KMS-11 (cell line): ENCODE data around the gene UGT3A1.
"Not testable (repeated sequence)": the region's sequence is repeated elsewhere in the genome, so short reads cannot be mapped to it uniquely, and the experiment has no call there.

Source experiments
- H2AFZ ChIP-seq: fragments of 200-600 bp; sonication (generic); 2 replicates; pipeline ENCODE4 v1.6.1; 2016; ENCODE audit warnings: antibody characterized with exemption, mixed run types, low read depth
- H3K27ac ChIP-seq: fragments of 200-600 bp; sonication (generic); 2 replicates; pipeline ENCODE4 v1.6.1; 2016; ENCODE audit warnings: mild to moderate bottlenecking, mixed run types
- H3K27me3 ChIP-seq: fragments of 200-600 bp; sonication (generic); 2 replicates; pipeline ENCODE4 v1.6.1; 2017; ENCODE audit warnings: mild to moderate bottlenecking, low read depth, mixed run types, moderate library complexity; ENCODE audit not compliant: insufficient read depth
- H3K36me3 ChIP-seq: fragments of 200-600 bp; sonication (generic); 2 replicates; pipeline ENCODE4 v1.6.1; 2017; ENCODE audit warnings: mild to moderate bottlenecking, mixed run types; ENCODE audit not compliant: insufficient read depth
- H3K4me1 ChIP-seq: fragments of 200-600 bp; sonication (generic); 2 replicates; pipeline ENCODE4 v1.6.1; 2016; ENCODE audit warnings: mild to moderate bottlenecking, low read depth, mixed run types; ENCODE audit not compliant: poor library complexity, severe bottlenecking
- H3K4me2 ChIP-seq: fragments of 200-600 bp; sonication (generic); 2 replicates; pipeline ENCODE4 v1.7.0; 2016; ENCODE audit warnings: mild to moderate bottlenecking, mixed run types
- H3K4me3 ChIP-seq: fragments of 200-600 bp; sonication (generic); IDR thresholded peaks from 2 replicates; pipeline ENCODE4 v1.6.1; 2017; ENCODE audit warnings: low read depth, low read length, mixed read lengths; ENCODE audit not compliant: insufficient read depth
- H3K79me2 ChIP-seq: fragments of 200-600 bp; sonication (generic); 2 replicates; pipeline ENCODE4 v1.6.1; 2016; ENCODE audit warnings: low read depth, mixed run types; ENCODE audit not compliant: insufficient read depth
- H3K9ac ChIP-seq: fragments of 200-600 bp; sonication (generic); 2 replicates; pipeline ENCODE4 v1.6.1; 2016; ENCODE audit warnings: mild to moderate bottlenecking, mixed run types
- H4K20me1 ChIP-seq: fragments of 200-600 bp; sonication (generic); 2 replicates; pipeline ENCODE4 v1.6.1; 2016; ENCODE audit warnings: mild to moderate bottlenecking, mixed run types; ENCODE audit not compliant: insufficient read depth
- CTCF ChIP-seq: fragments of 200-600 bp; sonication (generic); conservative IDR thresholded peaks from 2 replicates; pipeline ENCODE4 v1.6.1; 2017; ENCODE audit warnings: low read depth, mild to moderate bottlenecking, antibody characterized with exemption, low read length, moderate library complexity, mixed read lengths

The UGT3A1 gene

DNA sequence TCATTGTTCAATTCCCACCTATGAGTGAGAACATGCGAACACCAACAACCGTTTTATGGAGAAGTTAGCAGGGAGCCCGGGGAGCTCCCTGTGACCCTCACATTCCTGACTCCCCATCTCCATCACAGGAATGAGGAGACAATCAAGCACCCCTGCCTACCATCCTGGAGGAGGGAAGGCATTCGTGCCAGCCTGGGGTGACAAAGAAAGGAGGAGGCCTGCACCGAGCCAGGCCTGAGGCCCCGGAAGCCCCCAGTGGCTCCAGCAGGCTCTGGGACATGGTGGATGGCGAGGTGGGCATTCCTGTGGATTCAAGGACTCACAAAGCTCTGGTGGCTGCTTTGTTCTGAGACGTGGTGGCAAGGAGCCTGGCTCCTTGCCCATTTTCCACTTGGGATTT, 36.5 kb upstream of the UGT3A1 start:
- Histone ChIP-seq H3K9ac (no peak overlapping the region), H3K4me2 (no peak overlapping the region), H3K36me3 (no peaks in the 10 kb centered on the region), H4K20me1 (no peaks in the 10 kb centered on the region), H3K27ac (no peak overlapping the region), H3K27me3 (no peaks in the 10 kb centered on the region), H3K4me1 (no peaks in the 10 kb centered on the region), H3K4me3 (no peak overlapping the region), H3K79me2 (no peaks in the 10 kb centered on the region), H2AFZ (no peak overlapping the region)
- no peak for TF ChIP-seq CTCF

GRCh38 chr5:36026706-36027465, 35.7 kb upstream of the UGT3A1 start:
- Histone ChIP-seq H3K27ac (no peak overlapping the region), H3K27me3 (no peaks in the 10 kb centered on the region), H3K4me2 (no peak overlapping the region), H4K20me1 (no peaks in the 10 kb centered on the region), H3K4me3 (no peak overlapping the region), H3K79me2 (no peaks in the 10 kb centered on the region), H3K36me3 (no peaks in the 10 kb centered on the region), H3K4me1 (no peaks in the 10 kb centered on the region), H2AFZ (no peak overlapping the region), H3K9ac (no peak overlapping the region)
- no peak for TF ChIP-seq CTCF

DNA sequence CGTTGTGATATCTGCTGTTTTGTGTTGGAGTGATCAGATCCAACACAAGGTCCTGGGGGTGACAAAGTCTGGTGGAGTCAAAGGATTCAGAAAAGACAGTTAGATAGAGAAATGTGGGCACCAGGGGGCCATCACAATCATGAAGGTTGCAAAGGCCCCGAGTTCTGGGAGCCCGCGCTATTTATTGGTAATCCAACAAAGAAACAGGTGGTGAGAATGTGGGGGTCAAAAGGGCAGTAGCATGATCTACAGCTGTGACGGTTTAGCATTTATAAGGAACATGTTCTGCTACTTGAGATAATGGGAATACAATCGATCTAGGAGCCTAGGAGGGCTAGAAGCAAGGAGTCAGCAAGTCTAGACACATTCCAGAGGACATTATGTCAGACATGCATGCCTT, 31.1 kb upstream of the UGT3A1 start:
- H3K79me2 ChIP-seq, H3K4me1 ChIP-seq, H3K4me3 ChIP-seq, H2AFZ ChIP-seq, H4K20me1 ChIP-seq, H3K27me3 ChIP-seq, H3K36me3 ChIP-seq, H3K9ac ChIP-seq, H3K27ac ChIP-seq, H3K4me2 ChIP-seq: not testable (repeated sequence)

- H2AFZ ChIP-seq, H3K79me2 ChIP-seq, H3K9ac ChIP-seq, H3K4me1 ChIP-seq, H3K27me3 ChIP-seq, H3K4me2 ChIP-seq, H4K20me1 ChIP-seq, H3K36me3 ChIP-seq, H3K4me3 ChIP-seq, H3K27ac ChIP-seq: not testable (repeated sequence)
Measured at GRCh38 chr5:36019584-36019983, 28.4 kb upstream of the UGT3A1 start.

GRCh38 chr5:36017622-36018021, 26.4 kb upstream of the UGT3A1 start:
- Histone ChIP-seq H3K79me2 (no peaks in the 10 kb centered on the region), H3K27me3 (no peaks in the 10 kb centered on the region), H2AFZ (no peak overlapping the region), H3K27ac (no peak overlapping the region), H3K36me3 (no peaks in the 10 kb centered on the region), H3K4me3 (no peak overlapping the region), H3K9ac (no peak overlapping the region), H3K4me2 (no peak overlapping the region), H3K4me1 (no peaks in the 10 kb centered on the region), H4K20me1 (no peaks in the 10 kb centered on the region)
- TF ChIP-seq CTCF = no peak
